GM12878 (cell line): ENCODE data around the gene UBA5. TPM values are rescaled to one million over a fixed set of nuclear protein-coding genes. Genes with fewer than 3 reads are reported as not detected.

Experiments
- ATAC-seq: fragments of 200-7000 bp; cut with Tn5 transposase; 3 replicates; pipeline ENCODE4 v1.9.1; 2020; ENCODE audit warnings: mild to moderate bottlenecking, moderate library complexity
- BruUV-seq: library from RNA; stranded (reverse); fragments of 400-500 nt; replicated peaks from 2 replicates; lab custom pipeline; 2021; lab: Mats Ljungman, UMichigan
- CTCF ChIA-PET: fragments of 300-600 bp; sonication (Branson Sonifier 250); formaldehyde crosslinking; extraction: SDS; loops from one replicate; lab custom pipeline; 2021; ENCODE audit warnings: inconsistent platforms; lab: Yijun Ruan, JAX
- POLR2A ChIA-PET: fragments of 350-600 bp; formaldehyde crosslinking; extraction: SDS; loops from one replicate; lab custom pipeline; 2021; ENCODE audit warnings: inconsistent platforms; lab: Charles Lee
- RAD21 ChIA-PET: fragments of 300-600 bp; sonication (Branson Sonifier 250); formaldehyde crosslinking; loops from one replicate; lab custom pipeline; 2023; ENCODE audit warnings: antibody characterized with exemption; ENCODE audit not compliant: unreplicated experiment; lab: Charles Lee
- SMC1A ChIA-PET: fragments of 300-600 bp; sonication (Branson Sonifier 250); formaldehyde crosslinking; loops from one replicate; lab custom pipeline; 2023; ENCODE audit not compliant: unreplicated experiment, uncharacterized antibody; lab: Charles Lee
- DNase-seq: peaks from one replicate; pipeline ENCODE4 v3.0.0-alpha.2; 2011; ENCODE audit warnings: low read depth, low spot score
- FAIRE-seq: peaks from 3 replicates; lab custom pipeline; 2011; peaks lifted over from hg19 to GRCh38; lab: Jason Lieb, UNC
- H2AFZ ChIP-seq: 2 replicates; pipeline ENCODE4 v1.6.0; 2011; ENCODE audit warnings: low read depth, low read length, control low read depth; ENCODE audit not compliant: control insufficient read depth
- H3K27ac ChIP-seq: 2 replicates; pipeline ENCODE4 v1.5.1; 2011; ENCODE audit warnings: control low read depth; ENCODE audit not compliant: control insufficient read depth, insufficient read depth
- H3K27me3 ChIP-seq, 2 experiments: replicated peaks in 1 of 2; 2 replicates each; pipeline versions ENCODE4 v1.6.0 to v1.6.1; 2011; ENCODE audit warnings: low read length in 1 of 2; ENCODE audit not compliant: control insufficient read depth in 2 of 2, insufficient read depth in 2 of 2
- H3K36me3 ChIP-seq, 2 experiments: 2 replicates each; pipeline ENCODE4 v1.5.1; 2011; ENCODE audit warnings: low read length in 1 of 2; ENCODE audit not compliant: control insufficient read depth in 2 of 2, insufficient read depth in 2 of 2
- H3K4me1 ChIP-seq: 2 replicates; pipeline ENCODE4 v1.6.1; 2011; ENCODE audit warnings: mild to moderate bottlenecking, low read length, moderate library complexity, mixed read lengths; ENCODE audit not compliant: control insufficient read depth, insufficient read depth
- H3K4me2 ChIP-seq: 2 replicates; pipeline ENCODE4 v1.6.0; 2011; ENCODE audit warnings: control low read depth; ENCODE audit not compliant: control insufficient read depth, insufficient read depth
- H3K4me3 ChIP-seq: fragments of 200-600 bp; sonication (generic); 2 replicates; pipeline ENCODE4 v1.5.1; 2016
- H3K79me2 ChIP-seq: 2 replicates; pipeline ENCODE4 v1.6.0; 2011; ENCODE audit warnings: low read length; ENCODE audit not compliant: control insufficient read depth, insufficient read depth
- H3K9ac ChIP-seq: 2 replicates; pipeline ENCODE4 v1.8.0; 2011; ENCODE audit warnings: low read length, control low read depth, mixed read lengths; ENCODE audit not compliant: control insufficient read depth, insufficient read depth
- H3K9me3 ChIP-seq: replicated peaks from 3 replicates; pipeline ENCODE4 v1.5.1; 2011; ENCODE audit warnings: mild to moderate bottlenecking, low read length; ENCODE audit not compliant: control insufficient read depth, insufficient read depth
- H4K20me1 ChIP-seq: 2 replicates; pipeline ENCODE4 v1.6.0; 2011; ENCODE audit not compliant: control insufficient read depth, insufficient read depth
- EED ChIP-seq: sonication (generic); IDR thresholded peaks from 2 replicates; pipeline ENCODE4 v1.6.1; 2016; ENCODE audit warnings: antibody characterized with exemption, low read depth
- EP300 ChIP-seq, 2 experiments: fragments of 150-350 bp in 1 of 2; IDR thresholded peaks; 2 replicates each; pipeline ENCODE4 v1.6.1; 2011 to 2012; ENCODE audit warnings: low read depth in 2 of 2, low read length in 2 of 2, borderline replicate concordance in 1 of 2, improper control_type of control experiment in 1 of 2, inconsistent platforms in 1 of 2; ENCODE audit not compliant: control insufficient read depth in 1 of 2
- FOXM1 ChIP-seq: IDR thresholded peaks from 2 replicates; pipeline ENCODE4 v1.6.1; 2012; ENCODE audit warnings: low read depth, mild to moderate bottlenecking, inconsistent platforms, low read length, moderate library complexity
- GATAD2B ChIP-seq: fragments of 450-650 bp; conservative IDR thresholded peaks from 2 replicates; pipeline ENCODE4 v1.6.1; 2017; ENCODE audit warnings: low read depth, mild to moderate bottlenecking, moderate library complexity
- IKZF1 ChIP-seq: fragments of 450-650 bp; conservative IDR thresholded peaks from 2 replicates; pipeline ENCODE4 v1.6.1; 2017; ENCODE audit warnings: antibody characterized with exemption, mild to moderate bottlenecking
- LARP7 ChIP-seq: fragments of 450-650 bp; IDR thresholded peaks from 2 replicates; pipeline ENCODE4 v1.6.1; 2017; ENCODE audit warnings: mild to moderate bottlenecking
- MEF2B ChIP-seq: fragments of 450-650 bp; IDR thresholded peaks from 2 replicates; pipeline ENCODE4 v1.6.1; 2018; ENCODE audit warnings: mild to moderate bottlenecking, moderate library complexity; ENCODE audit not compliant: partially characterized antibody, poor library complexity, severe bottlenecking
- NBN ChIP-seq: fragments of 450-650 bp; IDR thresholded peaks from 2 replicates; pipeline ENCODE4 v1.6.1; 2016
- NRF1 ChIP-seq: conservative IDR thresholded peaks from 2 replicates; pipeline ENCODE4 v1.6.1; 2011; ENCODE audit warnings: mild to moderate bottlenecking, low read depth, low read length, improper control_type of control experiment
- PAX8 ChIP-seq: fragments of 450-650 bp; IDR thresholded peaks from 2 replicates; pipeline ENCODE4 v1.6.1; 2017; ENCODE audit warnings: mild to moderate bottlenecking, moderate library complexity
- PML ChIP-seq: IDR thresholded peaks from 2 replicates; pipeline ENCODE4 v1.6.1; 2012; ENCODE audit warnings: low read length, inconsistent platforms
- POU2F2 ChIP-seq: IDR thresholded peaks from 3 replicates; pipeline ENCODE4 v1.6.1; 2011; ENCODE audit warnings: low read depth, mild to moderate bottlenecking, low read length, borderline replicate concordance
- RELA ChIP-seq: fragments of 450-650 bp; IDR thresholded peaks from 2 replicates; pipeline ENCODE4 v1.8.0; 2014; ENCODE audit warnings: borderline replicate concordance; ENCODE audit not compliant: partially characterized antibody
- RELB ChIP-seq: fragments of 450-650 bp; IDR thresholded peaks from 2 replicates; pipeline ENCODE4 v1.6.1; 2017; ENCODE audit warnings: low read depth, mild to moderate bottlenecking, moderate library complexity
- WRNIP1 ChIP-seq: IDR thresholded peaks from 2 replicates; pipeline ENCODE4 v1.6.1; 2011; ENCODE audit warnings: low read depth, low read length, improper control_type of control experiment, borderline replicate concordance
- ZSCAN29 ChIP-seq: fragments of 450-650 bp; IDR thresholded peaks from 2 replicates; pipeline ENCODE4 v1.6.1; 2017; ENCODE audit warnings: mild to moderate bottlenecking, moderate library complexity
- WGBS: methylation state at CpG from one replicate; pipeline ENCODE4 v1.1.6; 2016; ENCODE audit warnings: low lambda C conversion rate; ENCODE audit not compliant: insufficient replicate concordance, insufficient coverage; ENCODE audit errors: missing lambda C conversion rate; 5-methylcytosine and 5-hydroxymethylcytosine counted together
- in situ Hi-C: fragments of 300-500 bp; cut with MboI; formaldehyde crosslinking; loops from 9 replicates; pipeline ENCODE4 v1.14.3; 2018; ENCODE audit warnings: mixed read lengths
- intact Hi-C: fragments of 100-400 bp; cut with micrococcal nuclease; formaldehyde crosslinking; loops from one replicate; pipeline ENCODE4 v1.14.2; 2022; ENCODE audit not compliant: unreplicated experiment
- polyA plus RNA-seq, 11 experiments: library from polyadenylated mRNA; depleted of rRNA in 4 of 11; unstranded in 6 of 11; stranded (reverse) in 5 of 11; fragments of >200 nt; fragmentation: Nextera tagmentation in 4 of 11; fragmentation: Illumina TruSeq in 1 of 11; extraction: Ambion mirVana in 4 of 11; extraction: Trizol in 1 of 11; gene quantifications; 1 replicate in 1 of 11; 2 replicates in 10 of 11; pipeline versions ENCODE4 v1.2.1 to v1.2.3, GENCODE V29; 2011 to 2016; ENCODE audit warnings: inconsistent platforms in 2 of 11, missing spikeins in 2 of 11, low read depth in 1 of 11
- total RNA-seq, 4 experiments: library from RNA; depleted of rRNA in 3 of 4; stranded (reverse); fragments of >200 nt in 3 of 4; fragmentation: Illumina TruSeq in 1 of 4; extraction: Trizol in 1 of 4; gene quantifications; 2 replicates each; pipeline versions ENCODE4 v1.2.1 to v1.2.3, GENCODE V29; 2013 to 2021
- TF ChIP-seq, protein P1 (sequence below): IDR thresholded peaks from 2 replicates; pipeline ENCODE4 v1.6.1; 2011; ENCODE audit warnings: mild to moderate bottlenecking, low read depth, low read length, moderate library complexity; ENCODE audit not compliant: insufficient replicate concordance
- TF ChIP-seq, protein P2 (sequence below): fragments of 450-650 bp; IDR thresholded peaks from 2 replicates; pipeline ENCODE4 v1.6.1; 2016; ENCODE audit warnings: mild to moderate bottlenecking

UBA5 gene
- total and polyA plus RNA-seq, 10 of the 15 experiments (the other 5 are each of a cell fraction or from before 2014, with no cell fraction given): 10.2 to 62.1 (median 43.8) TPM

GRCh38 chr3:132659365-132660051 is 621 bp upstream of the UBA5 start, which contains the start of gene ACAD11:
Gene ACAD11 (minus strand): TSS chr3:132659809. CDS start chr3:132659751, 58 bp downstream.
- peak within 1 kb of the TSS; percentile 84 for H2AFZ ChIP-seq
- no peaks in the 10 kb centered on the region for H4K20me1 ChIP-seq
- H3K79me2 ChIP-seq: peaks cover 53% of the 10 kb centered on the region
- H3K27me3 ChIP-seq: no peaks in the 10 kb centered on the region
- SMC1A ChIA-PET: interaction anchor here (0.6 to 2.8 kb wide), 9 partner anchors 8 to 969 kb away, joined by 3 to 8 read pairs (median 3); no protein-coding TSS in a partner anchor
- H3K9ac ChIP-seq: peak within 1 kb of the TSS; percentile 90
- H3K4me1 ChIP-seq: no peaks in the 10 kb centered on the region
- ATAC-seq: peak; percentile 71
- RAD21 ChIA-PET: interaction anchor here (0.7 to 2.4 kb wide), 5 partner anchors 8 to 382 kb away, joined by 3 to 7 read pairs (median 4); no protein-coding TSS in a partner anchor
- TSS peak; percentile 91 for BruUV-seq
- no peaks in the 10 kb centered on the region for H3K9me3 ChIP-seq
- no peaks in the 10 kb centered on the region; a peak in 1 of 4 replicates for H3K36me3 ChIP-seq
- FAIRE-seq: no peak
- CTCF ChIA-PET: interaction anchor here (0.8 to 4.2 kb wide), 8 partner anchors 10 to 198 kb away, joined by 3 to 27 read pairs (median 4); partner anchors contain the start of gene NPHP3
- peak within 1 kb of the TSS; percentile 89 for H3K27ac ChIP-seq
- POLR2A ChIA-PET: interaction anchor here (1.0 kb wide), 1 partner anchor 242 kb away, joined by 3 read pairs; the partner anchor contains the start of gene DNAJC13
- H3K4me3 ChIP-seq: peak within 1 kb of the TSS; percentile 99
- H3K4me2 ChIP-seq: peak within 1 kb of the TSS; percentile 97
- intact Hi-C loops (no loop called here), in situ Hi-C loops (no loop called here)
- peak; percentile 35 for DNase-seq
- WGBS: under 1% methylated on average over 34 of the region's 34 CpGs
- TF ChIP-seq IKZF1: peak; percentile 66
- peak; percentile 9; the same call in 1 of the 2 replicates for TF ChIP-seq WRNIP1
- TF ChIP-seq, protein P1, sequence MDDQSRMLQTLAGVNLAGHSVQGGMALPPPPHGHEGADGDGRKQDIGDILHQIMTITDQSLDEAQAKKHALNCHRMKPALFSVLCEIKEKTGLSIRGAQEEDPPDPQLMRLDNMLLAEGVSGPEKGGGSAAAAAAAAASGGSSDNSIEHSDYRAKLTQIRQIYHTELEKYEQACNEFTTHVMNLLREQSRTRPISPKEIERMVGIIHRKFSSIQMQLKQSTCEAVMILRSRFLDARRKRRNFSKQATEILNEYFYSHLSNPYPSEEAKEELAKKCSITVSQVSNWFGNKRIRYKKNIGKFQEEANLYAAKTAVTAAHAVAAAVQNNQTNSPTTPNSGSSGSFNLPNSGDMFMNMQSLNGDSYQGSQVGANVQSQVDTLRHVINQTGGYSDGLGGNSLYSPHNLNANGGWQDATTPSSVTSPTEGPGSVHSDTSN: no peak
- TF ChIP-seq POU2F2: no peak
- TF ChIP-seq PAX8: no peak
- TF ChIP-seq, protein P2, sequence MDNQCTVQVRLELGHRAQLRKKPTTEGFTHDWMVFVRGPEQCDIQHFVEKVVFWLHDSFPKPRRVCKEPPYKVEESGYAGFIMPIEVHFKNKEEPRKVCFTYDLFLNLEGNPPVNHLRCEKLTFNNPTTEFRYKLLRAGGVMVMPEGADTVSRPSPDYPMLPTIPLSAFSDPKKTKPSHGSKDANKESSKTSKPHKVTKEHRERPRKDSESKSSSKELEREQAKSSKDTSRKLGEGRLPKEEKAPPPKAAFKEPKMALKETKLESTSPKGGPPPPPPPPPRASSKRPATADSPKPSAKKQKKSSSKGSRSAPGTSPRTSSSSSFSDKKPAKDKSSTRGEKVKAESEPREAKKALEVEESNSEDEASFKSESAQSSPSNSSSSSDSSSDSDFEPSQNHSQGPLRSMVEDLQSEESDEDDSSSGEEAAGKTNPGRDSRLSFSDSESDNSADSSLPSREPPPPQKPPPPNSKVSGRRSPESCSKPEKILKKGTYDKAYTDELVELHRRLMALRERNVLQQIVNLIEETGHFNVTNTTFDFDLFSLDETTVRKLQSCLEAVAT: 0 out of 2 replicates have a peak, but pooled peaks have one; percentile 4
- TF ChIP-seq FOXM1: no peak
- TF ChIP-seq EED: peak; percentile 54; the same call in 1 of the 2 replicates
- TF ChIP-seq PML: no peak
- no peak for TF ChIP-seq RELA
- TF ChIP-seq NBN: peak; percentile 15; the same call in 1 of the 2 replicates
- TF ChIP-seq EP300 (IDR thresholded peaks at IDR 0.05; ENCODE audit: borderline replicate concordance in 1 of 2, control insufficient read depth in 1 of 2, low read depth in 2 of 2, low read length in 2 of 2): no peak
- TF ChIP-seq RELB: peak; percentile 27
- TF ChIP-seq GATAD2B: 0 out of 2 replicates have a peak, but pooled peaks have one; percentile 17
- TF ChIP-seq MEF2B: peak; percentile 63
- peak; percentile 55; the same call in 1 of the 2 replicates for TF ChIP-seq LARP7
- TF ChIP-seq NRF1: no peak
- no peak for TF ChIP-seq ZSCAN29
